Pancreas (tissue), 10 donors: ENCODE results near the gene HOXC5. TPM values are rescaled to one million over a fixed set of nuclear protein-coding genes. Genes with fewer than 3 reads are reported as not detected.

Experiments
- ATAC-seq, 4 donors: fragments of 200-7000 bp; cut with Tn5 transposase; one replicate each; pipeline versions ENCODE4 v1.8.0 to v1.9.1; 2020; ENCODE audit warnings: mild to moderate bottlenecking in 4 of 4, moderate library complexity in 4 of 4
- DNase-seq, 6 donors: peaks; one replicate each; pipeline ENCODE4 v3.0.0-alpha.2; 2020
- FAIRE-seq: peaks from 2 replicates; lab custom pipeline; 2012; peaks lifted over from hg19 to GRCh38; lab: Jason Lieb, UNC
- H3K27ac ChIP-seq, 4 donors: fragments of 200-600 bp; sonication (generic); 1 replicate in 3 of 4; 2 replicates in 1 of 4; pipeline versions ENCODE4 v1.5.0 to v1.8.0; 2020
- H3K27me3 ChIP-seq, 4 donors: fragments of 200-600 bp; one replicate each; pipeline ENCODE4 v1.8.0; 2021
- H3K36me3 ChIP-seq, 3 donors: fragments of 200-600 bp; sonication (generic) in 1 of 3; one replicate each; pipeline versions ENCODE4 v1.5.0 to v1.8.0; 2020 to 2021
- H3K4me1 ChIP-seq, 3 donors: fragments of 200-600 bp; one replicate each; pipeline ENCODE4 v1.8.0; 2021
- H3K4me3 ChIP-seq, 4 donors: fragments of 200-600 bp; sonication (generic) in 2 of 4; one replicate each; pipeline versions ENCODE4 v1.5.0 to v1.8.0; 2020 to 2021
- H3K9me3 ChIP-seq, 4 donors: fragments of 200-600 bp; one replicate each; pipeline ENCODE4 v1.8.0; 2021
- CTCF ChIP-seq, 4 donors: fragments of 200-600 bp; sonication (generic) in 3 of 4; IDR thresholded peaks; one replicate each; pipeline versions ENCODE4 v1.5.0 to v1.8.0; 2021; ENCODE audit warnings: antibody characterized with exemption in 4 of 4
- WGBS, 2 donors: extraction: QIAGEN DNeasy Blood & Tissue Kit; methylation state at CpG; one replicate each; pipeline ENCODE4 v1.1.7; 2013; 5-methylcytosine and 5-hydroxymethylcytosine counted together
- intact Hi-C, 3 donors: fragments of 100-400 bp; cut with DNase I; formaldehyde crosslinking; loops; one replicate each; pipeline versions ENCODE4 v1.11.1 to v1.14.2; 2022
- polyA plus RNA-seq, 2 donors: library from polyadenylated mRNA; stranded (reverse); fragments of 200-250 nt; gene quantifications; one replicate each; pipeline ENCODE4 v1.2.3, GENCODE V29; 2013
- total RNA-seq, 6 donors: library from RNA; stranded (reverse); fragmentation: NEBNext Ultra II Directional in 4 of 6; extraction: Animal tissue kit (Norgen Biotek cat#: 25700) in 4 of 6; gene quantifications; one replicate each; pipeline versions ENCODE4 v1.2.1 to v1.2.4, GENCODE V29; 2021 to 2023
- donor health status: healthy with polysubstance abuse.
- donor health status: DM: no; HTN: no; CAD: no; lungs with moderate emphysema.
- donor health status: DM: no; HTN: no; CAD: no.
- donor health status: control.
- donor health status: control.
- donor health status: Bipolar disorder and iron deficiency.
- donor health status: DM: yes; HTN: yes; CAD: no.
- donor health status: DM: no; HTN: no; CAD: no.
- donor health status: DM: no; HTN: no; CAD: no.
- donor health status: DM: yes; HTN: yes; CAD: no.

The HOXC5 gene
- total and polyA plus RNA-seq, 8 donors: not detected

GRCh38 chr12:54060975-54061778 lies 28.3 kb downstream of the HOXC5 start:
- FAIRE-seq: no peak
- ATAC-seq: no peak
- H3K9me3 ChIP-seq: no peaks in the 10 kb centered on the region
- H3K4me3 ChIP-seq: no peak overlapping the region
- DNase-seq: no peak
- H3K36me3 ChIP-seq: no peaks in the 10 kb centered on the region
- WGBS, 2 donors: 63 to 70% methylated on average over 7 of the region's 7 CpGs
- intact Hi-C loops: no loop called here
- no peak overlapping the region for H3K27ac ChIP-seq
- no peaks in the 10 kb centered on the region for H3K27me3 ChIP-seq
- TF ChIP-seq CTCF (IDR thresholded peaks at IDR 0.05): no peak
- H3K4me1 ChIP-seq: no peaks in the 10 kb centered on the region

GRCh38 chr12:54065677-54066076 lies 32.8 kb downstream of the HOXC5 start:
- intact Hi-C loops: no loop called here
- Histone ChIP-seq H3K9me3 (no peaks in the 10 kb centered on the region), H3K4me3 (no peak overlapping the region), H3K27ac (no peak overlapping the region), H3K4me1 (no peaks in the 10 kb centered on the region), H3K27me3 (no peaks in the 10 kb centered on the region), H3K36me3 (no peaks in the 10 kb centered on the region)
- no peak for DNase-seq
- ATAC-seq: no peak
- no peak for FAIRE-seq
- TF ChIP-seq CTCF (IDR thresholded peaks at IDR 0.05): no peak

- no peak for FAIRE-seq
- intact Hi-C loops: no loop called here
- Histone ChIP-seq H3K9me3 (no peaks in the 10 kb centered on the region), H3K4me1 (no peaks in the 10 kb centered on the region), H3K4me3 (no peak overlapping the region), H3K27ac (no peak overlapping the region), H3K27me3 (no peaks in the 10 kb centered on the region), H3K36me3 (no peaks in the 10 kb centered on the region)
- no peak for ATAC-seq
- TF ChIP-seq CTCF (IDR thresholded peaks at IDR 0.05): no peak
- 68 to 74% methylated on average over 1 of the region's 1 CpG for WGBS, 2 donors
- DNase-seq: no peak
Measured at GRCh38 chr12:54066408-54066807, 33.6 kb downstream of the HOXC5 start.

GRCh38 chr12:54068418-54069070 lies 35.7 kb downstream of the HOXC5 start:
- no peaks in the 10 kb centered on the region for H3K36me3 ChIP-seq
- no peak for TF ChIP-seq CTCF (IDR thresholded peaks at IDR 0.05)
- H3K9me3 ChIP-seq: no peaks in the 10 kb centered on the region
- intact Hi-C loops: no loop called here
- no peak overlapping the region for H3K27ac ChIP-seq
- no peak for ATAC-seq
- no peak for DNase-seq
- H3K4me3 ChIP-seq: no peak overlapping the region
- no peaks in the 10 kb centered on the region for H3K4me1 ChIP-seq
- 79 to 85% methylated on average over 4 of the region's 4 CpGs for WGBS, 2 donors
- no peak for FAIRE-seq
- no peaks in the 10 kb centered on the region for H3K27me3 ChIP-seq

- Histone ChIP-seq H3K4me3 (no peak overlapping the region), H3K4me1 (no peaks in the 10 kb centered on the region), H3K27me3 (no peaks in the 10 kb centered on the region), H3K9me3 (no peaks in the 10 kb centered on the region), H3K36me3 (no peaks in the 10 kb centered on the region), H3K27ac (no peak overlapping the region)
- TF ChIP-seq CTCF (IDR thresholded peaks at IDR 0.05): no peak
- FAIRE-seq (no peak), ATAC-seq (no peak), DNase-seq (no peak)
- 40 to 41% methylated on average over 1 of the region's 1 CpG for WGBS, 2 donors
- intact Hi-C loops: no loop called here
Measured at GRCh38 chr12:54071942-54072341, 39.1 kb downstream of the HOXC5 start.
